DMS153 treated with DMSO at 0.1 percent for 48 hours (cell line): ENCODE measurements around the gene ASB16.

ENCODE experiments used
- DNase-seq: peaks from one replicate; lab custom pipeline; 2025; ENCODE audit not compliant: unreplicated experiment; lab: John Stamatoyannopoulos, UW

ASB16 gene

GRCh38 chr17:44221084-44221861 lies 50.8 kb downstream of the ASB16 start:
- peak; percentile 46 for DNase-seq

- DNase-seq: no peak
These were observed 51.3 kb downstream of the ASB16 start for GRCh38 chr17:44221862-44222111.

- peak; percentile 47 for DNase-seq
These were observed 51.8 kb downstream of the ASB16 start for GRCh38 chr17:44222112-44222869.

GRCh38 chr17:44223541-44224071 lies 53.1 kb downstream of the ASB16 start:
- DNase-seq: no peak
